Testis (tissue), 2 donors: Measurements from ENCODE around the gene GNPTAB.

Experiments used
- POLR2A ChIP-seq: fragments of 450-650 bp; IDR thresholded peaks from one replicate; pipeline ENCODE4 v1.6.1; 2017; ENCODE audit warnings: antibody characterized with exemption, mild to moderate bottlenecking, moderate library complexity
- TF ChIP-seq, protein P1 (sequence below), 3 experiments: fragments of 450-650 bp in 2 of 3; fragments of 200-600 bp in 1 of 3; sonication (generic) in 1 of 3; IDR thresholded peaks; one replicate each; pipeline ENCODE4 v1.5.1; 2016 to 2019; ENCODE audit warnings: antibody characterized with exemption in 3 of 3, mild to moderate bottlenecking in 2 of 3, moderate library complexity in 1 of 3

DNA sequence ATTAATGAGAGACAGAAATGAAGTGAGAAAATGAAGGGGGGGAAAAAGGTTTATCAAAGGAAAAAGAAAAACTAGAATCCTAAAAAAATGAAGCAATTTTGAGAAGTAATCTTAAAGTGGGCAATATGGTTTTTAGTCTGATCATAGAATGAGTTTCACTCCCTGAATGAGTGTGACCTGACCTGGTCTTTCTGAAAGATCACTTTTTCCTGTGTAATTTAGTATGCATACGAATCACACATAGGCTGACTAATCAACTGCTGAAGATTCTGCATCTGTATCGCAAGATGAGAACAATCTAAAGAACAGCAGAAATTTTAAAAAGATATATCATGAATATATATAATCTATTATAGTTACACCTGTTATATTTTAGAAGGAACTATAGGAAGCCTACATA, 11.3 kb downstream of the GNPTAB start:
- TF ChIP-seq, protein P1, sequence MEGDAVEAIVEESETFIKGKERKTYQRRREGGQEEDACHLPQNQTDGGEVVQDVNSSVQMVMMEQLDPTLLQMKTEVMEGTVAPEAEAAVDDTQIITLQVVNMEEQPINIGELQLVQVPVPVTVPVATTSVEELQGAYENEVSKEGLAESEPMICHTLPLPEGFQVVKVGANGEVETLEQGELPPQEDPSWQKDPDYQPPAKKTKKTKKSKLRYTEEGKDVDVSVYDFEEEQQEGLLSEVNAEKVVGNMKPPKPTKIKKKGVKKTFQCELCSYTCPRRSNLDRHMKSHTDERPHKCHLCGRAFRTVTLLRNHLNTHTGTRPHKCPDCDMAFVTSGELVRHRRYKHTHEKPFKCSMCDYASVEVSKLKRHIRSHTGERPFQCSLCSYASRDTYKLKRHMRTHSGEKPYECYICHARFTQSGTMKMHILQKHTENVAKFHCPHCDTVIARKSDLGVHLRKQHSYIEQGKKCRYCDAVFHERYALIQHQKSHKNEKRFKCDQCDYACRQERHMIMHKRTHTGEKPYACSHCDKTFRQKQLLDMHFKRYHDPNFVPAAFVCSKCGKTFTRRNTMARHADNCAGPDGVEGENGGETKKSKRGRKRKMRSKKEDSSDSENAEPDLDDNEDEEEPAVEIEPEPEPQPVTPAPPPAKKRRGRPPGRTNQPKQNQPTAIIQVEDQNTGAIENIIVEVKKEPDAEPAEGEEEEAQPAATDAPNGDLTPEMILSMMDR (IDR thresholded peaks at IDR 0.05) = no peak
- no peak for TF ChIP-seq POLR2A
